HEK293 (cell line): ENCODE measurements around the gene TTYH2.

Source experiments
- CTCF ChIA-PET: fragments of 350-600 bp; formaldehyde crosslinking; extraction: SDS; loops from one replicate; lab custom pipeline; 2021; ENCODE audit warnings: antibody characterized with exemption; lab: Yijun Ruan, JAX
- POLR2A ChIA-PET: fragments of 300-600 bp; formaldehyde crosslinking; extraction: SDS; loops from one replicate; lab custom pipeline; 2020; ENCODE audit warnings: antibody characterized with exemption, inconsistent platforms; lab: Yijun Ruan, JAX
- H3K27ac ChIP-seq: fragments of 200-500 bp; sonication (Bioruptor generic); 2 replicates; pipeline ENCODE4 v1.5.1; 2014; ENCODE audit warnings: low read depth, low read length, control low read depth, inconsistent platforms; ENCODE audit errors: extremely low read depth
- H3K36me3 ChIP-seq, 2 experiments: fragments of 200-500 bp in 1 of 2; sonication (Bioruptor generic) in 1 of 2; 1 replicate in 1 of 2; 2 replicates in 1 of 2; pipeline ENCODE4 v1.5.1; 2014 to 2017; ENCODE audit warnings: inconsistent platforms in 2 of 2, low read length in 2 of 2; ENCODE audit not compliant: control insufficient read depth in 2 of 2, insufficient read depth in 1 of 2
- H3K4me1 ChIP-seq: fragments of 200-500 bp; sonication (Bioruptor generic); 2 replicates; pipeline ENCODE4 v1.5.1; 2014; ENCODE audit warnings: mild to moderate bottlenecking, low read length, inconsistent platforms; ENCODE audit not compliant: control insufficient read depth, insufficient read depth
- H3K4me3 ChIP-seq: 2 replicates; pipeline ENCODE4 v1.5.1; 2011; ENCODE audit warnings: low read depth, mild to moderate bottlenecking, control low read depth, low read length, moderate library complexity
- H3K9me3 ChIP-seq: fragments of 200-500 bp; sonication (Bioruptor generic); 2 replicates; pipeline ENCODE4 v1.5.1; 2014; ENCODE audit warnings: low read depth, low read length, inconsistent platforms; ENCODE audit not compliant: control insufficient read depth, insufficient read depth
- EGR2 ChIP-seq: fragments of 450-650 bp; formaldehyde crosslinking; IDR thresholded peaks from 2 replicates; pipeline ENCODE4 v1.5.1; 2016; ENCODE audit warnings: low read depth, missing biosample characterization, missing genetic modification characterization
- KLF1 ChIP-seq: fragments of 450-650 bp; formaldehyde crosslinking; IDR thresholded peaks from 2 replicates; pipeline ENCODE4 v1.5.1; 2016; ENCODE audit warnings: missing biosample characterization, missing genetic modification characterization
- KLF16 ChIP-seq: fragments of 450-650 bp; formaldehyde crosslinking; IDR thresholded peaks from 2 replicates; pipeline ENCODE4 v1.5.1; 2017; ENCODE audit warnings: missing biosample characterization, missing genetic modification characterization
- KLF7 ChIP-seq: fragments of 450-650 bp; formaldehyde crosslinking; IDR thresholded peaks from 2 replicates; pipeline ENCODE4 v1.5.1; 2016; ENCODE audit warnings: missing biosample characterization, missing genetic modification characterization, borderline replicate concordance
- KLF8 ChIP-seq: fragments of 450-650 bp; formaldehyde crosslinking; IDR thresholded peaks from 2 replicates; pipeline ENCODE4 v1.5.1; 2016; ENCODE audit warnings: missing biosample characterization, missing genetic modification characterization
- SETDB1 ChIP-seq: IDR thresholded peaks from one replicate; pipeline ENCODE4 v1.6.1; 2017; ENCODE audit warnings: mild to moderate bottlenecking, low read length, moderate library complexity, mixed read lengths; ENCODE audit not compliant: insufficient read length
- YY1 ChIP-seq: fragments of 450-650 bp; formaldehyde crosslinking; IDR thresholded peaks from 2 replicates; pipeline ENCODE4 v1.5.1; 2018; ENCODE audit warnings: missing biosample characterization, missing genetic modification characterization
- ZBTB17 ChIP-seq: fragments of 450-650 bp; formaldehyde crosslinking; IDR thresholded peaks from 2 replicates; pipeline ENCODE4 v1.5.1; 2016; ENCODE audit warnings: missing biosample characterization, missing genetic modification characterization
- ZFP3 ChIP-seq: fragments of 450-650 bp; formaldehyde crosslinking; IDR thresholded peaks from 2 replicates; pipeline ENCODE4 v1.5.1; 2016; ENCODE audit warnings: low read depth, missing biosample characterization, missing genetic modification characterization
- ZFP41 ChIP-seq: fragments of 450-650 bp; formaldehyde crosslinking; IDR thresholded peaks from 2 replicates; pipeline ENCODE4 v1.5.1; 2016; ENCODE audit warnings: missing biosample characterization, missing genetic modification characterization, borderline replicate concordance
- ZIC2 ChIP-seq: fragments of 450-650 bp; formaldehyde crosslinking; IDR thresholded peaks from 2 replicates; pipeline ENCODE4 v1.5.1; 2016; ENCODE audit warnings: missing biosample characterization, missing genetic modification characterization
- ZNF10 ChIP-seq: fragments of 450-650 bp; formaldehyde crosslinking; IDR thresholded peaks from 2 replicates; pipeline ENCODE4 v1.5.1; 2017; ENCODE audit warnings: missing biosample characterization, missing genetic modification characterization
- ZNF148 ChIP-seq: fragments of 450-650 bp; formaldehyde crosslinking; IDR thresholded peaks from 2 replicates; pipeline ENCODE4 v1.5.0; 2017; ENCODE audit warnings: missing biosample characterization, missing genetic modification characterization, borderline replicate concordance
- ZNF169 ChIP-seq: fragments of 450-650 bp; formaldehyde crosslinking; IDR thresholded peaks from 2 replicates; pipeline ENCODE4 v1.5.1; 2016; ENCODE audit warnings: missing biosample characterization, missing genetic modification characterization
- ZNF18 ChIP-seq: fragments of 450-650 bp; formaldehyde crosslinking; IDR thresholded peaks from 2 replicates; pipeline ENCODE4 v1.5.1; 2016; ENCODE audit warnings: missing biosample characterization, missing genetic modification characterization
- ZNF19 ChIP-seq: fragments of 450-650 bp; formaldehyde crosslinking; IDR thresholded peaks from 2 replicates; pipeline ENCODE4; 2016; ENCODE audit warnings: missing biosample characterization, missing genetic modification characterization, low read depth
- ZNF335 ChIP-seq: fragments of 450-650 bp; formaldehyde crosslinking; conservative IDR thresholded peaks from 2 replicates; pipeline ENCODE4 v1.5.1; 2016; ENCODE audit warnings: missing biosample characterization, missing genetic modification characterization
- ZNF354C ChIP-seq: fragments of 450-650 bp; formaldehyde crosslinking; IDR thresholded peaks from 2 replicates; pipeline ENCODE4 v1.5.1; 2016; ENCODE audit warnings: missing biosample characterization, missing genetic modification characterization, low read depth, borderline replicate concordance
- ZNF362 ChIP-seq: fragments of 450-650 bp; formaldehyde crosslinking; IDR thresholded peaks from 2 replicates; pipeline ENCODE4 v1.5.1; 2016; ENCODE audit warnings: missing biosample characterization, missing genetic modification characterization
- ZNF366 ChIP-seq: fragments of 450-650 bp; formaldehyde crosslinking; conservative IDR thresholded peaks from 2 replicates; pipeline ENCODE4 v1.5.1; 2016; ENCODE audit warnings: missing biosample characterization, missing genetic modification characterization
- ZNF426 ChIP-seq: fragments of 450-650 bp; formaldehyde crosslinking; IDR thresholded peaks from 2 replicates; pipeline ENCODE4 v1.5.1; 2017; ENCODE audit warnings: missing biosample characterization, missing genetic modification characterization, mild to moderate bottlenecking, inconsistent platforms, moderate library complexity
- ZNF548 ChIP-seq: fragments of 450-650 bp; formaldehyde crosslinking; IDR thresholded peaks from 2 replicates; pipeline ENCODE4 v1.5.1; 2016; ENCODE audit warnings: missing biosample characterization, missing genetic modification characterization
- ZNF596 ChIP-seq: fragments of 450-650 bp; IDR thresholded peaks from 2 replicates; pipeline ENCODE4 v1.5.0; 2018; ENCODE audit warnings: missing biosample characterization, mild to moderate bottlenecking, missing genetic modification characterization, moderate library complexity
- ZNF692 ChIP-seq: fragments of 450-650 bp; formaldehyde crosslinking; IDR thresholded peaks from 2 replicates; pipeline ENCODE4 v1.5.1; 2016; ENCODE audit warnings: missing biosample characterization, missing genetic modification characterization
- ZSCAN5A ChIP-seq: fragments of 450-650 bp; formaldehyde crosslinking; IDR thresholded peaks from 2 replicates; pipeline ENCODE4 v1.5.1; 2016; ENCODE audit warnings: missing biosample characterization, missing genetic modification characterization

TTYH2 gene

GRCh38 chr17:74202938-74203337, 10.4 kb upstream of the TTYH2 start:
- Histone ChIP-seq H3K4me3 (no peak overlapping the region), H3K36me3 (peaks cover 34 to 43% of the 10 kb centered on the region in 2 experiments), H3K9me3 (no peaks in the 10 kb centered on the region)
- TF ChIP-seq SETDB1: no peak
- TF ChIP-seq ZNF426 (tag by site-specific recombination): no peak
- TF ChIP-seq ZFP41: no peak
- TF ChIP-seq ZNF596 (tag by site-specific recombination): no peak
- TF ChIP-seq ZNF354C (tag by site-specific recombination): no peak
- no peak for TF ChIP-seq ZNF19
- TF ChIP-seq, all 188 proteins: peak for 0
- Histone ChIP-seq H3K4me1 (peaks cover 12% of the 10 kb centered on the region; the same call in 1 of the 2 replicates), H3K27ac (no peak overlapping the region)
- POLR2A ChIA-PET: interaction anchor here (0.6 to 2.3 kb wide), 13 partner anchors 8 to 315 kb away, joined by 3 to 14 read pairs (median 4); partner anchors contain the start of genes BTBD17 and TTYH2
- CTCF ChIA-PET: interaction anchor here (0.6 to 6.7 kb wide), 14 partner anchors 11 to 985 kb away, joined by 3 to 74 read pairs (median 4); no protein-coding TSS in a partner anchor

- ChIA-PET POLR2A (interaction anchor here (0.6 to 2.3 kb wide), 14 partner anchors 8 to 559 kb away, joined by 3 to 14 read pairs (median 4); partner anchors contain the start of genes BTBD17, SDK2 and TTYH2), CTCF (interaction anchor here (0.6 to 6.7 kb wide), 18 partner anchors 11 to 1478 kb away, joined by 3 to 74 read pairs (median 4); no protein-coding TSS in a partner anchor)
- Histone ChIP-seq H3K4me3 (peak within 1 kb of the TSS; percentile 96), H3K4me1 (peaks cover 12% of the 10 kb centered on the region; the same call in 1 of the 2 replicates), H3K27ac (peak within 1 kb of the TSS; percentile 98), H3K9me3 (no peaks in the 10 kb centered on the region), H3K36me3 (peaks cover 36 to 50% of the 10 kb centered on the region in 2 experiments)
- TF ChIP-seq ZFP41 (peak; percentile 14; the same call in 1 of the 2 replicates), KLF7 (tag by site-specific recombination) (peak; percentile 60; the same call in 1 of the 2 replicates), ZNF18 (tag by site-specific recombination) (no peak), ZNF335 (tag by site-specific recombination) (peak; percentile 67), SETDB1 (no peak), ZNF692 (tag by site-specific recombination) (peak; percentile 72), ZIC2 (tag by site-specific recombination) (0 out of 2 replicates have a peak, but pooled peaks have one; percentile 45), KLF16 (peak; percentile 90), ZFP3 (no peak), ZBTB17 (tag by site-specific recombination) (peak; percentile 86), ZNF548 (no peak), YY1 (tag by site-specific recombination) (peak; percentile 52; the same call in 1 of the 2 replicates), KLF8 (peak; percentile 95), ZSCAN5A (tag by site-specific recombination) (peak; percentile 91; the same call in 1 of the 2 replicates), ZNF148 (peak; percentile 21; the same call in 1 of the 2 replicates), ZNF366 (tag by site-specific recombination) (peak; percentile 84), EGR2 (tag by site-specific recombination) (peak; percentile 80), ZNF362 (tag by site-specific recombination) (peak; percentile 95), KLF1 (tag by site-specific recombination) (peak; percentile 57), ZNF10 (tag by site-specific recombination) (no peak), ZNF169 (tag by site-specific recombination) (no peak)
These were observed 9.7 kb upstream of the TTYH2 start, which contains the start of gene RPL38 for GRCh38 chr17:74203439-74204240. TSS of gene RPL38 (plus strand) at chr17:74203678. CDS start at chr17:74203956, 278 bp downstream.
